ENCODE results near the gene DNAJB8. TPM values are rescaled to one million over a fixed set of nuclear protein-coding genes. Genes with fewer than 3 reads are reported as not detected.

The DNAJB8 gene
- total RNA-seq = not detected
- not detected for polyA plus RNA-seq (ENCODE audit: insufficient read depth in 1 of 8, insufficient read length in 8 of 8, low replicate concordance in 1 of 8)
- long read RNA-seq, donor 1 = 0 reads
- long read RNA-seq, donor 2 = 0 reads
- long read RNA-seq, donor 3 = 0 reads
- long read RNA-seq, donor 4 = 0 reads
- long read RNA-seq, donor 5 = 0 reads
- long read RNA-seq, donor 6 = 0 reads
- long read RNA-seq, donor 7 = 0 reads
- long read RNA-seq, donor 8 = 0 reads
- long read RNA-seq, donor 9 = 0 reads
- long read RNA-seq, donor 10 = 0 reads
- long read RNA-seq, donor 11 = 0 reads

DNA sequence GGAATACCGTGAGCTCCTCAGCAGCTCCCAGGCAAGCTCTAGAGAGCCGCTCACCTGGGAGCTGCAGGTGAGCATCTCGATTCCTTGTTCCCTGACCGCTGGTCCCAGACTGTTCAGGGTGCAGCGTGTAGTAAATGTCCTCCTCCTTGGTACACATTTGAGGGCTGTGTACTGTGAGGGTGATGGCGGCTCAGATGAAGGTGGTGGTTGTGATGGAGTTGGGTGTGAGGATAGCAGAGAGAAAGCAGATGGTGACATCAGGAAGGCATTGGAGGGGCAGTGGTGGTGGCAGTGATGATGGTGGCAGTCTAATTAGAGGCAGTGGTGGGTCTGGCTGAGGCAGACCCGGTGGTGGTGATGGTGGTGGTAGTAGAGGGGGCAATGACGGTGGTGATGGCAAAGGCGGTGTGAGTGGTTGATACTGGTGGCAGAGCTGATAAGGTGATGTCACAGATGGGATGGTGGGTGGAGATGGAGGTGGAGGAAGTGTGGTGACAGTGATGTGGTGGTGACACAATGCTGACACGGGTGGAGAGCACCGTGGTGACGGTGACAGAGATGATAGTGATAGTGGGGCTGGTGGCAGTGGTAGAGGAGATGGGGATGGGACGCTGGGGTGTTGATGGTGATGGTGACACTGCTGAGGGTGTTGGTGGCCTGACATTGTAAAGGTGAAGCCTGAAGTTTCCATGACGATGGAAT lies at the start of gene DNAJB8:
TSS of gene DNAJB8 (minus strand) at position 51 of the 702 bp plus-strand sequence. CDS start 3,645 bp downstream, outside the sequence.
- no peak for DNase-seq
- 85% methylated on average over 14 of the region's 14 CpGs for WGBS (ENCODE audit: insufficient coverage)
- Histone ChIP-seq H3K4me1 (ENCODE audit: control insufficient read depth, insufficient read depth, low read length) (no peaks in the 10 kb centered on the region), H3K4me3 (ENCODE audit: low read length) (no peak within 1 kb of the TSS), H3K27ac (ENCODE audit: low read length) (no peak within 1 kb of the TSS), H3K9me3 (replicated peaks; ENCODE audit: control insufficient read depth, low read depth, low read length) (no peaks in the 10 kb centered on the region), H3K27me3 (ENCODE audit: control insufficient read depth, insufficient read depth, low read length) (peaks cover 42% of the 10 kb centered on the region), H3K36me3 (ENCODE audit: control insufficient read depth, insufficient read depth, low read length) (no peaks in the 10 kb centered on the region)

DNA sequence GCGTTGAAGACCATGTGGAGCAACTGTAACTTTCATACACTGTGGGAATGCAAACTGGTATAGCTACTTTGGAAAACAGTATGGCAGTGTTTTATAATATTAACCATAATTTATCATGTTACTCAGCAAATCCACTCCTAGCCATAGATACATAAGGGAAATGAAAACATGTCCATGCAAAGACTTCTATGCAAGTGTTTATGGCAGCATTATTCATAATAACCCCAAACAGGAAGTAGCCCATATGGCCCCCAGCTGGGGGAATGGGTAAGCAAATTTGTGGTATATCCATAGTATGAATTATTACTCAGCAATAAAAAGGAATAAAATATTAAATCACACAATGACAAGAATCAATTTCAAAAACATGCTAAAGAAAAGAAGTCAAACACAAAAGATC lies 49.3 kb upstream of the DNAJB8 start:
- DNase-seq = no peak
- Histone ChIP-seq H3K36me3 (ENCODE audit: control insufficient read depth, insufficient read depth, low read length) (no peaks in the 10 kb centered on the region), H3K27me3 (ENCODE audit: control insufficient read depth, insufficient read depth, low read length) (peaks cover 22% of the 10 kb centered on the region), H3K4me3 (ENCODE audit: low read length) (no peak overlapping the region), H3K9me3 (replicated peaks; ENCODE audit: control insufficient read depth, low read depth, low read length) (peaks cover 7% of the 10 kb centered on the region), H3K27ac (ENCODE audit: low read length) (no peak overlapping the region), H3K4me1 (ENCODE audit: control insufficient read depth, insufficient read depth, low read length) (no peaks in the 10 kb centered on the region)
- WGBS (ENCODE audit: insufficient coverage) = no CpG with 5 or more reads among the region's 1 CpG

DNA sequence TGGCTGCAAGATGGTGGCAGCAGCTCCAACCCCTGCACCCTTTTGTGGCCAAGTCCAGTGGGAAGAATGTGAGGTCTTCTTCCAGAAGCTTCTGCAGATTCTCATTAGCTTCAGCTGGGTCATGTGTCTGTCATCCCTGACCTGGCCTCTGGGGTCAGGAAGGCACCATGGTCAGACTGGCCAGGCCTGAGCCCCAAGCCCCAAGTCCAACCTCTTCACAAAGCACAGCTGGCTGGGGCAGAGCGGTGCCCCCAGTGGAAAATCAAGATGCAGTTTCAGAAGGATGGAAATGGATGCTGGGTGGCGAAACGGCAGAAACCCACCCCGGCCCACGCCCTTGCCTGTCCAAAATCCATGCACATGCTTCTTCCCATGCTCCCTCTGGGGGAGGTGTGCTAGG lies 42.2 kb upstream of the DNAJB8 start:
- H3K4me1 ChIP-seq (ENCODE audit: control insufficient read depth, insufficient read depth, low read length) = no peaks in the 10 kb centered on the region
- H3K27ac ChIP-seq (ENCODE audit: low read length) = no peak overlapping the region
- peaks cover 13% of the 10 kb centered on the region for H3K27me3 ChIP-seq (ENCODE audit: control insufficient read depth, insufficient read depth, low read length)
- no peaks in the 10 kb centered on the region for H3K9me3 ChIP-seq (replicated peaks; ENCODE audit: control insufficient read depth, low read depth, low read length)
- 82% methylated on average over 2 of the region's 5 CpGs for WGBS (ENCODE audit: insufficient coverage)
- no peak overlapping the region for H3K4me3 ChIP-seq (ENCODE audit: low read length)
- H3K36me3 ChIP-seq (ENCODE audit: control insufficient read depth, insufficient read depth, low read length) = no peaks in the 10 kb centered on the region
- DNase-seq = no peak

DNA sequence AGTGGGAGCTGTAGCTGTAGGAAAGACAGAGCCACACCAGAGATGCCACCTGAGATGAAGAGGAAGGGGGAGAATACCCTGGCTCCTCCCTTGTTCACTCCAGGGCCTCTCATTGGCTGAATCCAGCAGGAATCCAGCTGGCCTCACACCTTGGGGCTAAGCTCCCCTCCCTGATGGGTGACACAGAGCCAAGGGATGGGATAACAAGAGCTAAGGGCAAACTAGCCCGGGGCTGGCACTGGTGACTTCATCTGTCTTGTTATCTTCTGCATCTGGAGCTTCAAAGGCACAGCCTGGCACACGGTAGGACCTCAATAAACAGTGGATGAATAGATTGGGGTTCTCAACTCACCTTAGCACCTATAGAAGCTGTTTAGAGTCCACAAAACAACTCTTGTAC lies 40.1 kb upstream of the DNAJB8 start:
- Histone ChIP-seq H3K27ac (ENCODE audit: low read length) (no peak overlapping the region), H3K9me3 (replicated peaks; ENCODE audit: control insufficient read depth, low read depth, low read length) (no peaks in the 10 kb centered on the region), H3K4me3 (ENCODE audit: low read length) (no peak overlapping the region), H3K27me3 (ENCODE audit: control insufficient read depth, insufficient read depth, low read length) (peaks cover 20% of the 10 kb centered on the region), H3K4me1 (ENCODE audit: control insufficient read depth, insufficient read depth, low read length) (no peaks in the 10 kb centered on the region), H3K36me3 (ENCODE audit: control insufficient read depth, insufficient read depth, low read length) (no peaks in the 10 kb centered on the region)
- DNase-seq = no peak
- 71% methylated on average over 1 of the region's 2 CpGs for WGBS (ENCODE audit: insufficient coverage)

DNA sequence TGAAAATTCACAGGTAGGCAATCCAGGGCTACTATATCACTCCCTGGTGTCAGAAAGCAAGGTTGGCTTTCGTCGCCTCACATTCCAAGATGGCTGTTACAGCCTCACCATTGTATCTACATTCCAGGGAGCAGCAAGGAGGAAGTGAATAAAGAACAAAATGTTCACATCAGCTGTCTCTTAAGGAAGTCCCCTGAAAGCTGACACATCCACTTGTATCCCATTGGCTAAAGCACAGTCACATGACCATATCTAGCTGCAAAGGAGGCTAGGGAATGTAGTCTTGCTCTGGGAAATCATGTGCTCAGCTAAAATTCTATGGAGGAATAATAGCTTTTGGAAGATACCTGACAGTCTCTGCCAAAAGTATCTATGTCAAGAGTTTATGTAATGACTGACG lies 39.1 kb upstream of the DNAJB8 start:
- Histone ChIP-seq H3K27me3 (ENCODE audit: control insufficient read depth, insufficient read depth, low read length) (peaks cover 25% of the 10 kb centered on the region), H3K27ac (ENCODE audit: low read length) (no peak overlapping the region), H3K4me3 (ENCODE audit: low read length) (no peak overlapping the region), H3K4me1 (ENCODE audit: control insufficient read depth, insufficient read depth, low read length) (no peaks in the 10 kb centered on the region), H3K9me3 (replicated peaks; ENCODE audit: control insufficient read depth, low read depth, low read length) (no peaks in the 10 kb centered on the region), H3K36me3 (ENCODE audit: control insufficient read depth, insufficient read depth, low read length) (no peaks in the 10 kb centered on the region)
- WGBS (ENCODE audit: insufficient coverage) = 75% methylated on average over 1 of the region's 3 CpGs
- no peak for DNase-seq

DNA sequence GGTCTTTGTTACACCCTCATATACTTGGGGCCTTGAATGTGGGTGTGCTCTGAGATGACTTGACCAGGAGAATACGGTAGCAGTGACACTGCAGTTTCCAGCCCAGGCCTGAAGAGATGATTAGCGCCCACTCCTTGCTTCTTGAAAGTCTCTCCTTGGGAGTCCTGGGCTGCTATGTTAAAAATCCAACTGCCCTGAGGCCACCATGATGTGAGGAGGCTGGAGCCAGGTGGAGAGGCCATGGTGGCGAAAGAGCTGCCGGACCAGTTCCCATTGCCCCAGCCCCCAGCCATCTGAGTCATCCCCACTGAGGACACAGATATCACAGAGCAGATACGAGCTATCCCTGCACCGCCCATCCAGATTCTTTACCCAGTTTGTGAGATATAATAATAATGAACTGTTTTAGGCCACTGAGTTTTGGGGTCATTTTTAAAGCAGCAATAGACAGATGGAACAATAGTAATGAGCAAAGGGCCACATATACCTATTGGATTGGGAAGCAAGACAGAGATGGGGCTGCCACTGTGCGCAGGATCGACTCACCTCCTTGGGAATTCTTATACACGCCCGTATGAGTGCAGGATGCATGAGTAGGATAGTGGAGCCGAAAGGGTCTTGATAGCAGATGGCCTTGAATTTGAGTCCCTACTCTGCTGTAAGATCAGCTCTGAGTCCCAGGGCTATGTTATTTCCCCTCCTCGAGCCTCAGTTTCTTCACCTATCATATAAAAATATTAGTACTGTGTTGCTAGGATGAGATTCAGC lies 38.5 kb upstream of the DNAJB8 start:
- DNase-seq = no peak
- Histone ChIP-seq H3K27me3 (ENCODE audit: control insufficient read depth, insufficient read depth, low read length) (peaks cover 25% of the 10 kb centered on the region), H3K9me3 (replicated peaks; ENCODE audit: control insufficient read depth, low read depth, low read length) (no peaks in the 10 kb centered on the region), H3K36me3 (ENCODE audit: control insufficient read depth, insufficient read depth, low read length) (no peaks in the 10 kb centered on the region), H3K4me1 (ENCODE audit: control insufficient read depth, insufficient read depth, low read length) (no peaks in the 10 kb centered on the region), H3K27ac (ENCODE audit: low read length) (no peak overlapping the region), H3K4me3 (ENCODE audit: low read length) (no peak overlapping the region)
- 92% methylated on average over 6 of the region's 12 CpGs for WGBS (ENCODE audit: insufficient coverage)

DNA sequence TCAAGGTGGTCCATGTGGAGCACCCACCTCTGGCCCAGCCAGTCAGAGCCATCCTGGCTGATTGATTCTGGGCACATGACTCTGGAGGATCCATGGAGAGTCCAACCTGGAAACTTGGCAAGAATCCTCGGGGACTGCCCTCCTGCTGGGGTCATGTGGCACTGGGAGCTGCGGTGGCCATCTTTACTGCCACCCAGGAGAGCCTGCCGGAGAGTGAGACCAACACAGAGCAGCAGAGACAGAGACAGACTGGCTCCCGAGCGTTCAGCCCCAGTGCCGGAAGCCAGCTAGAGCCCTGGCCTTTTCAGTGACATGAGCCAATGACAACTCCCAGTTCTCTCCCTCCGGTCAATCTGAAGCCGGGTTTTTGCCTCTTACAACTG lies 37.8 kb upstream of the DNAJB8 start:
- no peak overlapping the region for H3K27ac ChIP-seq (ENCODE audit: low read length)
- no peaks in the 10 kb centered on the region for H3K9me3 ChIP-seq (replicated peaks; ENCODE audit: control insufficient read depth, low read depth, low read length)
- no peak overlapping the region for H3K4me3 ChIP-seq (ENCODE audit: low read length)
- H3K27me3 ChIP-seq (ENCODE audit: control insufficient read depth, insufficient read depth, low read length) = peaks cover 30% of the 10 kb centered on the region
- H3K36me3 ChIP-seq (ENCODE audit: control insufficient read depth, insufficient read depth, low read length) = no peaks in the 10 kb centered on the region
- no peak for DNase-seq
- WGBS (ENCODE audit: insufficient coverage) = 85% methylated on average over 7 of the region's 8 CpGs
- H3K4me1 ChIP-seq (ENCODE audit: control insufficient read depth, insufficient read depth, low read length) = no peaks in the 10 kb centered on the region

DNA sequence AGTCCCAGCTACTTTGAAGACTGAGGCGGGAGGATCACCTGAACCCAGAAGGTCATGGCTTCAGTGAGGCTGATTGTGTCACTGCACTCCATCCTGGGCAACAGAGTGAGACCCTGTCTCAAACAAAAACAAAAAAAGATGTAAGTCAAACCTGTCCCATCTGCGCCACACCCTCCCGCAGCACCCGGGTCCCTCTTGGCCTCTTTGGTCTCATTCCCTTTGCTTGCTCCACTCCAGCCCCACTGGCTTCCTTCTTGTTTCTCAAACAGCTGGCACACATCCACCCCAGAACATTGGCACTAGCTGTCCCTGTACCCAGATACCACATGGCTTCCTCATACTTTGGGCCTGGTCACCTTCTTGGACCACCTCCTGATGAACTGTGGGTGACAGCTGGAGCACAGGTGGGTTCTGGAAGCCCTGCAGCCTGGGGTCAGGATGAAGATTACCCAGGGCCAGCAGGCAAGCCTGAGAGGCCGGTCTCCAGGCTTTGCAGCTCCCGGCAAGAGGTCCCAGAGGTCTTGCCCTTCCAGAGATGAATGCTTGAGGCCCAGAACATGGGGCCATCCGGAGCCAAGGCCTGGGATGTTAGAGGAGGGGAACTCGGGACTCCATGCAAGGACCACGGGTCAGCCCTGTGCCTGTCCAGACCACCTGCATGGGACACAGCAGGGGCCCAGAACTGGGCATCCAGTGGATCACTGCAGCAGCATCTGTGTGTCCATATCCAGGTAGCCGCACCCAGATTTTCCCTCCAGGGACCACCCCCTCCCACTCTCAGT lies 37.3 kb upstream of the DNAJB8 start:
- H3K4me1 ChIP-seq (ENCODE audit: control insufficient read depth, insufficient read depth, low read length) = no peaks in the 10 kb centered on the region
- H3K9me3 ChIP-seq (replicated peaks; ENCODE audit: control insufficient read depth, low read depth, low read length) = no peaks in the 10 kb centered on the region
- H3K36me3 ChIP-seq (ENCODE audit: control insufficient read depth, insufficient read depth, low read length) = no peaks in the 10 kb centered on the region
- H3K27me3 ChIP-seq (ENCODE audit: control insufficient read depth, insufficient read depth, low read length) = peaks cover 35% of the 10 kb centered on the region
- no peak overlapping the region for H3K4me3 ChIP-seq (ENCODE audit: low read length)
- 87% methylated on average over 10 of the region's 10 CpGs for WGBS (ENCODE audit: insufficient coverage)
- no peak for DNase-seq
- H3K27ac ChIP-seq (ENCODE audit: low read length) = no peak overlapping the region

DNA sequence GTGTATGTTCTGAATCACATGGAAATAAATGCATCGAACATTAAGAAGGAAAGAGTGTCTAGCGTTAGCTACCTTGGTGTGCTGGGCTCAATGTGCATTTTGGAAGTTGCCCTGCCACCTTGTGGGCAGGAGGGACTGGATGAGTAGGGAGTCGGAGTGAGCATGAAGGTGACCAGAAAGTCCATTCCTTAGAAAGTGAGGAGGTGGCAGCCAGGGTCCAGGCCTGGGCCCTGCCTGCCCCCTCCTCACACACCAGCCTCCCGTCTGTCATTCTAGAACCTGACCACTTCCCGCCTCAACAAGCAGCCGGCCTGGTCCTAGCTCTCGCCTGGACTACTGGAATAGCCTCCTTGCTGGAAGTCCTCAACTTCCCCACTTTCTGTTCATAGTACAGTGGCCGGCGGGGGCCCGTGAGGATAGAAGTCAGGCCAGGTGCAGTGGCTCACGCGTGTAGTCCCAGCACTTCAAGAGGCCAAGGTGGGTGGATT lies 36.5 kb upstream of the DNAJB8 start:
- DNase-seq = no peak
- H3K4me3 ChIP-seq (ENCODE audit: low read length) = no peak overlapping the region
- no peaks in the 10 kb centered on the region for H3K4me1 ChIP-seq (ENCODE audit: control insufficient read depth, insufficient read depth, low read length)
- H3K27me3 ChIP-seq (ENCODE audit: control insufficient read depth, insufficient read depth, low read length) = peaks cover 39% of the 10 kb centered on the region
- H3K27ac ChIP-seq (ENCODE audit: low read length) = no peak overlapping the region
- WGBS (ENCODE audit: insufficient coverage) = 73% methylated on average over 12 of the region's 12 CpGs
- H3K9me3 ChIP-seq (replicated peaks; ENCODE audit: control insufficient read depth, low read depth, low read length) = no peaks in the 10 kb centered on the region
- no peaks in the 10 kb centered on the region for H3K36me3 ChIP-seq (ENCODE audit: control insufficient read depth, insufficient read depth, low read length)
